Lower lobe of right lung (tissue), 2 donors: ENCODE measurements around the gene CYP4A22. TPM values are rescaled to one million over a fixed set of nuclear protein-coding genes. Genes with fewer than 3 reads are reported as not detected.
"Not testable (repeated sequence)": the region's sequence is repeated elsewhere in the genome, so short reads cannot be mapped to it uniquely, and the experiment has no call there.

ENCODE experiments used
- ATAC-seq, 2 donors: fragments of 200-7000 bp; cut with Tn5 transposase; one replicate each; pipeline ENCODE4 v1.9.1; 2020 to 2022; ENCODE audit warnings: mild to moderate bottlenecking in 2 of 2, moderate library complexity in 2 of 2
- DNase-seq: peaks from one replicate; pipeline ENCODE4 v3.0.0-alpha.2; 2020
- H3K27ac ChIP-seq: fragments of 200-600 bp; one replicate; pipeline ENCODE4 v1.8.0; 2022
- H3K27me3 ChIP-seq: fragments of 200-600 bp; one replicate; pipeline ENCODE4 v1.8.0; 2022; ENCODE audit warnings: low read depth
- H3K36me3 ChIP-seq: fragments of 200-600 bp; one replicate; pipeline ENCODE4 v1.8.0; 2022; ENCODE audit warnings: mild to moderate bottlenecking
- H3K4me1 ChIP-seq: fragments of 200-600 bp; one replicate; pipeline ENCODE4 v1.8.0; 2022
- H3K4me3 ChIP-seq: fragments of 200-600 bp; one replicate; pipeline ENCODE4 v1.8.0; 2022; ENCODE audit warnings: mild to moderate bottlenecking
- H3K9me3 ChIP-seq: fragments of 200-600 bp; one replicate; pipeline ENCODE4 v1.8.0; 2022
- intact Hi-C: fragments of 100-400 bp; cut with DNase I; formaldehyde crosslinking; loops from one replicate; pipeline ENCODE4 v1.11.0; 2022
- long read RNA-seq: library from polyadenylated mRNA; unstranded; transcript quantifications from one replicate; pipeline ENCODE4 v2.0.0, GENCODE V29; 2021
- total RNA-seq: library from RNA; stranded (reverse); fragmentation: NEBNext Ultra II Directional; extraction: Animal tissue kit (Norgen Biotek cat#: 25700); gene quantifications from one replicate; pipeline ENCODE4 v1.2.1, GENCODE V29; 2021
- TF ChIP-seq, protein P1 (sequence below): fragments of 200-600 bp; IDR thresholded peaks from one replicate; pipeline ENCODE4 v1.8.0; 2022; ENCODE audit warnings: antibody characterized with exemption, mild to moderate bottlenecking
- donor health status: DM: no; HTN: yes; CAD: no; lungs with severe emphysema.

CYP4A22 gene, protein sequence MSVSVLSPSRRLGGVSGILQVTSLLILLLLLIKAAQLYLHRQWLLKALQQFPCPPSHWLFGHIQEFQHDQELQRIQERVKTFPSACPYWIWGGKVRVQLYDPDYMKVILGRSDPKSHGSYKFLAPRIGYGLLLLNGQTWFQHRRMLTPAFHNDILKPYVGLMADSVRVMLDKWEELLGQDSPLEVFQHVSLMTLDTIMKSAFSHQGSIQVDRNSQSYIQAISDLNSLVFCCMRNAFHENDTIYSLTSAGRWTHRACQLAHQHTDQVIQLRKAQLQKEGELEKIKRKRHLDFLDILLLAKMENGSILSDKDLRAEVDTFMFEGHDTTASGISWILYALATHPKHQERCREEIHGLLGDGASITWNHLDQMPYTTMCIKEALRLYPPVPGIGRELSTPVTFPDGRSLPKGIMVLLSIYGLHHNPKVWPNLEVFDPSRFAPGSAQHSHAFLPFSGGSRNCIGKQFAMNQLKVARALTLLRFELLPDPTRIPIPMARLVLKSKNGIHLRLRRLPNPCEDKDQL
- not detected for total RNA-seq
- long read RNA-seq, result 0 reads

DNA sequence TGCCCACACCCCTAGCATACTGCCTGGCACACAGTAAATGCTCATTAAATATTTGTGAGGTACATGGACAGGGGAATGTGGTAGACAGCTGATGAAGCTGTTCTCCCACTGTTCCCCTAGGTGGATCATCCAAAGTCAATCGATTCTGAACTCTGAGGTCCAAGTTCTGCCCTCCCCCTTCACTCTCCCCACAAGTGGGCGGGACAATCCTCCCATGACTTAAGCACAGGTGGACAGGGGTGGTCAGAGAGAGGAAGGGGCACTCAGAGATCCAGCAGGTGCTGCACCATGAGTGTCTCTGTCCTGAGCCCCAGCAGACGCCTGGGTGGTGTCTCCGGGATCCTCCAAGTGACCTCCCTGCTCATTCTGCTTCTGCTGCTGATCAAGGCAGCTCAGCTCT lies at the start of gene CYP4A22:
Gene CYP4A22 (plus strand): TSS at position 244 of the 400 bp plus-strand sequence. CDS start 45 bp downstream, at position 289.
- TF ChIP-seq, protein P1, sequence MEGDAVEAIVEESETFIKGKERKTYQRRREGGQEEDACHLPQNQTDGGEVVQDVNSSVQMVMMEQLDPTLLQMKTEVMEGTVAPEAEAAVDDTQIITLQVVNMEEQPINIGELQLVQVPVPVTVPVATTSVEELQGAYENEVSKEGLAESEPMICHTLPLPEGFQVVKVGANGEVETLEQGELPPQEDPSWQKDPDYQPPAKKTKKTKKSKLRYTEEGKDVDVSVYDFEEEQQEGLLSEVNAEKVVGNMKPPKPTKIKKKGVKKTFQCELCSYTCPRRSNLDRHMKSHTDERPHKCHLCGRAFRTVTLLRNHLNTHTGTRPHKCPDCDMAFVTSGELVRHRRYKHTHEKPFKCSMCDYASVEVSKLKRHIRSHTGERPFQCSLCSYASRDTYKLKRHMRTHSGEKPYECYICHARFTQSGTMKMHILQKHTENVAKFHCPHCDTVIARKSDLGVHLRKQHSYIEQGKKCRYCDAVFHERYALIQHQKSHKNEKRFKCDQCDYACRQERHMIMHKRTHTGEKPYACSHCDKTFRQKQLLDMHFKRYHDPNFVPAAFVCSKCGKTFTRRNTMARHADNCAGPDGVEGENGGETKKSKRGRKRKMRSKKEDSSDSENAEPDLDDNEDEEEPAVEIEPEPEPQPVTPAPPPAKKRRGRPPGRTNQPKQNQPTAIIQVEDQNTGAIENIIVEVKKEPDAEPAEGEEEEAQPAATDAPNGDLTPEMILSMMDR, result no peak
- no peak within 1 kb of the TSS for H3K27ac ChIP-seq
- no peaks in the 10 kb centered on the region for H3K4me1 ChIP-seq
- H3K9me3 ChIP-seq, result no peaks in the 10 kb centered on the region
- no peak for ATAC-seq
- no peaks in the 10 kb centered on the region for H3K27me3 ChIP-seq
- intact Hi-C loops, result no loop called here
- DNase-seq, result no peak
- H3K36me3 ChIP-seq, result no peaks in the 10 kb centered on the region
- H3K4me3 ChIP-seq, result no peak within 1 kb of the TSS

- H3K4me1 ChIP-seq, H3K9me3 ChIP-seq, ATAC-seq, H3K27ac ChIP-seq, H3K4me3 ChIP-seq, H3K27me3 ChIP-seq, intact Hi-C loops, H3K36me3 ChIP-seq, DNase-seq: not testable (repeated sequence)
- TF ChIP-seq, protein P1, result peak; percentile 51
Observed at GRCh38 chr1:47089356-47089755, 47.9 kb upstream of the CYP4A22 start.

- H3K4me3 ChIP-seq, H3K9me3 ChIP-seq, H3K27ac ChIP-seq, H3K27me3 ChIP-seq, intact Hi-C loops, H3K4me1 ChIP-seq, H3K36me3 ChIP-seq, DNase-seq: not testable (repeated sequence)
- ATAC-seq, result peak; percentile 24 to 41
- TF ChIP-seq, protein P1, result peak; percentile 33
Observed at GRCh38 chr1:47091476-47091875, 45.8 kb upstream of the CYP4A22 start.

- Histone ChIP-seq H3K27ac (no peak overlapping the region), H3K36me3 (no peaks in the 10 kb centered on the region), H3K4me3 (no peak overlapping the region), H3K4me1 (no peaks in the 10 kb centered on the region), H3K9me3 (peaks cover 14% of the 10 kb centered on the region), H3K27me3 (no peaks in the 10 kb centered on the region)
- DNase-seq, result no peak
- no peak for ATAC-seq
- intact Hi-C loops, result no loop called here
- TF ChIP-seq, protein P1, result no peak
Observed at GRCh38 chr1:47104816-47105215, 32.4 kb upstream of the CYP4A22 start.

- TF ChIP-seq, protein P1, result no peak
Observed at GRCh38 chr1:47106792-47107191, 30.4 kb upstream of the CYP4A22 start.

DNA sequence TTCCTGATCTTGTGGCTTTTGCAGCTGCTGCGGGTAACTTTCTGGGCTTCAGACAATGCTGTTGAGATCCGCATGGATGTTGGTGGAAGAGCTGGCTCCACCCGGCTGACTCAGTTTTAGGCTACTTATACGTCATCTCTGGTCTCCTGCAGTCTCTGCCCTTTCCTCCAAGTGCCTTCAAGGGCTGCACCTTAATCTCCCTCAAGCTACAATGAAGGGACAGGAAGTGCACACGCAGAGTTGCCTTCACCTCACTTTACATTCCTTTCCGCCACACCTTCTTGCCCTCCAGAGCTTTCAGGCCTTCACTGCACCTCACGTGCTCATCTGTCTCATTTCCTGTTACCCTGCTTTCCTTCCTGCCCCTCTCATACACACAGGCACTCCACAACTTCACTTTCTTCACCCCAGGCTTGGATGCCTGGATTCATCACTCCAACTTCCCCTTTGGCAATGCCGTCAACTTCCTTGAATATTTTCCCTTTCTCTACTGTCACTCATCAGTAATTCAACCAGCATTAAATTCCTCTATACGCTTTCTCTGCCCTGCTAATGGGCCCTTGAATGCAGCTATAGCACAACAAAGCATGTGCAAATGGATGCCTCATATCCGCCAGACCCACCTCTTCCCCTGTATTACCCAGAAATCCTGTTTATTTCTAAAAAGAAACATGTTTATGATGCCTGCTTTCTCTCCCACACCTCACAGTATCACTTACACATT lies 29.2 kb upstream of the CYP4A22 start:
- ATAC-seq, result peak; percentile 96 to 98
- DNase-seq, result peak; percentile 46
- H3K27ac ChIP-seq, result peak overlapping the region; percentile 46

More at GRCh38 chr1:47106792-47107191, 30.4 kb upstream of the CYP4A22 start:
- Histone ChIP-seq H3K4me3 (no peak overlapping the region), H3K4me1 (no peaks in the 10 kb centered on the region), H3K27ac (no peak overlapping the region), H3K9me3 (peaks cover 14% of the 10 kb centered on the region), H3K27me3 (no peaks in the 10 kb centered on the region), H3K36me3 (no peaks in the 10 kb centered on the region)
- DNase-seq (no peak), ATAC-seq (no peak)
- intact Hi-C loops, result no loop called here

DNA sequence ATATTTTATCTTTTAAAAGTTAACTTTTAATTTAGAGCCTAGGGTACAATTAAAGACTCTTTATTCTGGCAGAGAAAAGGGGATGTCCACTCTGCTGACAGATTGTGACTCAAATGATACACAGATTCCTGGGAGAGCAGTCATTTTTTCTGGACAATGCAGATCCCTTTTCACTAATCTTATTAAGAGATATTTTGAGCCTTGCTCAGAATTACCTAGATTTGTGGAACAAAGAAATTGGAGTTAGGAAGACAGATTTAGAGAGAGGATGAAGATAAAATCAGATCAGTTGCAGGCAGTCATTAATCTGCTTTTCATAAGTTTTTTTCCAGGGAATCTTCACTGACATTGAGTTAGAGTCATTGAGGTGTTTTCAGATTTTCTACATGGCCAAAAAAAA lies 27.8 kb upstream of the CYP4A22 start:
- H3K27me3 ChIP-seq, H3K27ac ChIP-seq, H3K4me1 ChIP-seq, H3K4me3 ChIP-seq, H3K9me3 ChIP-seq, ATAC-seq, DNase-seq, H3K36me3 ChIP-seq, intact Hi-C loops: not testable (repeated sequence)

More for the DNA sequence above, 29.2 kb upstream of the CYP4A22 start:
- H3K9me3 ChIP-seq, H3K4me1 ChIP-seq, intact Hi-C loops, H3K27me3 ChIP-seq, H3K4me3 ChIP-seq, H3K36me3 ChIP-seq: not testable (repeated sequence)
